Measurements from ENCODE around the gene AGPAT4.
A peak's percentile ranks its signal among the peaks of the same experiment; 100 is the strongest.

The AGPAT4 gene

DNA sequence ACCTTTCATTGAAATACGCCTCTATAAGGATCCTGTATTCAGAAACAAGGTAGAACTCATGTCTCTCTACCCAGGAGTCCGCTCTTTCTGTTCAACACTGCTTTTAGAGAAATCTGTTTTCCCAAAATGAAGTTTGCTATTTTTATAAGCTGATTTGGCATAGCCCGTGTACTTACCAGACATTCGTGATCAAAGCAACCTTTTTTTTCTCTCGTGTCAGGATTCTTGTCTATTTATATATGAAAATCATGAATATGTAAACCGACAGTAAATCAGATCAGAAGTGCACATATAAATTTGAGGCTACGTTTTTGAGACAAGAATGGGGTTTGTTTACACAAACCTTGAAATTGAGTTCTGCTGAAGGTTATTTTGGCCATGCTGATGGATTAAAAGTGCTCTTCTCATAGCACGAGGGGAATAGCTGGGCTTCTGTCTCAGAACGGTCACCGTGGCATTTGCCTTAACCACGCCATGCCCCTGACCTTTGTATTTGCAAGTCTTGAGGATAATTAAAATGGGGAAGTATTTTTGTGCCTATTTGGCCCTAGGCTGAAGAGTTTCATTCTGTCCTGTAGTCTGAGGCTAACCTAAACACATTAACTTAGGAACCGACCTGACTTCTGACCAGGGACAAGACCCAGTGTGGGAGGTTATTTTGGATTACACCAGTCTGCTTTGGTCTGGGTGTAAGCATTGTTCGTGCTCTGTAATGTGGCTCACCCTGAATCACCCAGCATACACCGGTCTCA lies 163.7 kb downstream of the AGPAT4 start:
- DNase-seq (ENCODE audit: low spot score), result no peak

DNA sequence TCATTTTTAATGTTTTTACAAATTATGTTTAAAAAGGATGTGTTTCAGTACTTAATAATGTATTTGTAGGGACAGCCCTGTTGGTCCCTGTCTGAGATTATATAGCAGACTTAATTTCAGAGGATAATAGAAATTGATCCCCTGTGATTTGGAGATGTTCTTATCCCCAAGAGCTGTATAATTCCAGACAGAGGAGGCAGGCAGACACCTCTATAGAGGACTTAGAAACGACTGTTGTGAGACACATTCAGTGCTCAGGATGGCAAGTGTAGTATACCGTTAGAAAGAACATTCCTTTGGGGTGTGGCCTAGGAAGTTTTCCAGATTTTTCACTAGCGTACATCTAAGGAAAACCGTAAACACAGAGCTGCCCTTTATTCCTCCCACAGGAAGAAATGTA lies 164.5 kb downstream of the AGPAT4 start:
- no peak for DNase-seq (ENCODE audit: low spot score)

DNA sequence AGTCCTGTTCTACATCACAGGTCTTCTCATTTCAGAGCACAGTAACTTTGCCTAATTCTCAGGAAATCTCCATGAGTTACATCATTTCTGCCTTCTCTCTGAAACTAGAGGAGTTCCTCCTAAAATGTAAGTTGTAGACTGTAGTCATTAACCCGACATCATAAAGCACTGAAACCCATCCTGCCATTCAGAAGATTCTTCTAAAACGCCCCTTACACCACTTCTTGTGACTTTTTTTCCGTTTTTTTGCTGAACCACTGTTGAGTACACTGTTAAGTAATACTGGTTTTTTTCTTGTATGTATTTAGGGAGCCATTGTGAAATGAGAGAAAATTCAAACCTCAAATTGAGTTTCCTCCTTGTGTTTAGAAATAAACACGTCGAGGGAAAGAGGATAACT lies 164.9 kb downstream of the AGPAT4 start:
- no peak for DNase-seq (ENCODE audit: low spot score)

DNA sequence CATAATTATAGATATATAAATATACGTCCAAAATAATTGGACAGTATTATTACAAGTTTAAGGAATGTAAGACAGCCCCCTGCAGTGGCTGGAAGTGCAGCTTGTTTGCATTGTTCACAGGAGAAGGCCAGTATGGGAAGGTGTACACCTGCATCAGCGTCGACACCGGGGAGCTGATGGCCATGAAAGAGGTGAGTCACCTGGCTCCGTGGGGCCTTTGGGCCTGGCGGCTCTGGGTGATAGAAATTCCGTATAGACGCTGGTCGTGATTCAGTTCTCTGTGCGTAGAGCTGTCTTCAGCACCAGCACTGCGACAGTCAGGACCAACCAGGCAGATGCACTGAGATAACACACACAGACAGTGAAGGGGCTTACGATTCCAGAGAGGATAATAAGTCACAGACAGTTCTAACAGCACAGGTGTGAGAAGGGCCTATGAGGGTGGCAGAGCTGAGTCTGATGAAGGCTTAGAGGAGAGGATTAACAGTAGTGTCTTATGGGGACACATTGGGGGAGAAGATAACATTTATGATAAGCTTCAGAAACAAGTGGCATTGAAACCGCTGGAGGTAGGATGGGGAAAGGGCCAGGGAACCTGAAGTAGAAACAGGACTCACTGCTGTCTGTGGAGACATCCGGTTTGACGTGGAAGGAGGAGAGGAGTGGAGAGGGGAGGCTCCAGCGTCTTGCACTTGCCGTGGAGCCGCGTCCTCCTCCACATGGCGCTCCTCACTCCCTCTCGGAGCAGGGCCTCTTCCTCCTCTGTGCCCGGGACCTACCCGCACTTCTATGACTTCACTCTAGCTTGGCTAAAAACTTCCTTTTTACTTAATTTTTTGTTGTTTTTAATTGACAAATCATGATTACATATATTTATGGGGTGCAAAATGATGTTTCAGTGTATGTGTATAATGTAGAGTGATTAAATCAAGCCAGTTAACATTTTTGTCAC lies 165.8 kb downstream of the AGPAT4 start:
- no peak for DNase-seq (ENCODE audit: low spot score)

DNA sequence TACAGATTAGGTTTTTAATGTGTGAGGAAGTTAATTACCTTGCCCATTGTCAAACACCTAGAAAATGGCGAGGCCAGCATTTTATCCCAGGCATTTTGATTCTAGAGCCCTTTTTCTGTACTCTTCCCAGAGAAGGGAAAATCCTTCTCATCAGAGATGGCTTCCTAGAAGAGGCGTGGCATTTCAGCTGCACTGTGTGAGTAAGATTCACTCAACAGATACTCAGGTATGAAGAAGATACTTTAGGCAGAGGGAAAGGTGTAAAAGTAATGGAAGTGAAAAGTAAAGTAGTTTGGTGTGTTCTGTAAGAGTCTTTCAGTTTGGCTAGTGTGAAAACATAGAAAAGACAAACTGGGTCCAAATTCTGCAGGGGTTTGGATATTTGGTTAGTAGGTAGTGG lies 168.5 kb downstream of the AGPAT4 start:
- DNase-seq (ENCODE audit: low spot score), result no peak

DNA sequence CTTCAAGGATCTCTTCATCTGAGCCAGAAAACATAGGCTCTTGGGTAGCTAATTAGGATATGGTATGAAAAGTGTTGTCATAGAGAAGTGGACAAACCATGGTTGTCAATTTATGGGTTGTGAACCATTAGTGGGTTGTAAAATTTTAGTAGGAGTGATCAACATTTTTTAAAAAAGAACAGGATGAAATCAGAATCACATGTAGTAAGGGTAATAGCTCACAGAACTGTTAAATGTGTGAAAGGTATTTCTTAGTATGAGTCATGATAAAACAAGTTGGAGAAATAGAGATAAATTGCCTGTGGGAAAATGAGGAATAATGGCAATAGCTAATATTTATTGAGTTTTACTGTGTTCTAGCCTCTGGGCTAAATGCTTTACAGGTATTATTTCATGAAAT lies 168.9 kb downstream of the AGPAT4 start:
- DNase-seq (ENCODE audit: low spot score), result no peak

DNA sequence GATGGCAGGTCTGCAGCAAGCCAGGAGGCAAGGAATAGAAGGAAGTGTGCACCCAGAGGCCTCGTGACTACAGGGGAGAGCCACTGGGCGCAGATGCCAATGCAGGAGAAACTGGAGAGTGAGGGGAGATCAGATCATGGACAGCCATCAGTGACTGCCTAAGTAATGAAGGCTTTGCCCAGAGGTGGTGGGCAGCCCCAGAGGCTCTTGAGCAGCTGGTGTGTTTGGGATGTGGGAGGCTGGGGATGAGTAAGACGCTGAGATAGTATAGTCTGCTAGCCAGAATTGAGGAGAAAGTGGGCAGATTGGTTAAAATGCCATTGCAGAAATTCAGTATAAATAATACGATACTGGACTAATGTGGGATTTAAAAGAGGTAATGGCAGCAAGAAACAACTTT lies 170.4 kb downstream of the AGPAT4 start:
- no peak for DNase-seq (ENCODE audit: low spot score)

DNA sequence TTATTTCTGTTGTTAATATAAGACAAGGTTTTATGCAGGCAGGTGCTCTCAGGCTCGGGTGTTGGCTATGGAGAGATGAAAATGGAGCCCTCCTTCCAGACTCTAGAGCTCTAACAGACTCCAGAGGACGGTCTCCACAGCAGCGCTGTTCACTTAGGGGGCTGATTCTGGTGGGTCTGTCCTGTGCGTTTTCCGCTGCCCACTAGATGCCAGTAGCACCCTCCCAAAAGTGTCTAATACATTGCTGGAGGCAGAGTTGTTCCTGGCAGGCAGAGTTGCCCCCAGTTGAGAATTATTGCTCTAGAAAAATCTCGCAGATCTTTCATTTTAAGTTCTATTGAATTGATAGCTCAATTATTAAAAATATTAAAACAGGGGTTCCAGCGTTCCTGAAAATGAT lies 172.3 kb downstream of the AGPAT4 start:
- DNase-seq (ENCODE audit: low spot score), result peak; percentile 24

DNA sequence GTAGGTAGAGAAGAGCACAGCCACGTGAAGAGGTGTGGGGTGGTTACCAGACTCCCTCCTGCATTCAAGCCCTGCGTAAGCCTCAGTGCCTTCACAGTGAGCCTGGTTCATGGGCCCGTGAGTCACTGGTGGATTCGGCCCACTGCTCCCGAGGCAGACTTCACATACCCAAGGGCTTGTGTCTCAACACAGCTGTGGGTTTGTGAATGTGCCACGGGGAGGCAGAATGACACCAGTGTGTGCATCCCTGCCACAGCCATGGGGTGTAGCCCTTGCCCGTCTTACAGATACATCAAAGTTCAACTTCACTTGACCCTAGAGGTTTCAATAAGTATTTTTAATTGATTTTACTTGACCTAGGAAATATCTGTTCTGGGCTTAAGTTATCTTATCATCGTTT lies 173.8 kb downstream of the AGPAT4 start:
- peak; percentile 25 for DNase-seq (ENCODE audit: low spot score)

DNA sequence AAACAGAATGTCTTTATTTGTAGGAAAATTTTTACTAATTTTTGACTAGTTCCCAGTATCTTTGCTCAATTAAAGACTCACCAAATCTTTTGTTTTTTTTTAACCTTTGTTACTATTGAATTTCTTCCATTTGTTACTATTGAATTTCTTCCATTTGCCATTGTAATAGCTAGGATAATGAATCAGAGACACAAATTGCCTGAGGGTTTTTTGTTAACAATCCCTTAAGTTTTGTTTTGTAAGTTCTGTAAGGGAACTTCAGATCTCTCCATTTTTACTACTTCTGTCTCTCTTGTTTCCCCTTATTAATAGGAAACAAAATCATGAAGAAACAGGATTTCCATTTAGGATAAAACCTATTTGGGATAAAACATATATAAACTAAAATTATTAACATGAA lies 177.9 kb downstream of the AGPAT4 start:
- DNase-seq (ENCODE audit: low spot score), result no peak

DNA sequence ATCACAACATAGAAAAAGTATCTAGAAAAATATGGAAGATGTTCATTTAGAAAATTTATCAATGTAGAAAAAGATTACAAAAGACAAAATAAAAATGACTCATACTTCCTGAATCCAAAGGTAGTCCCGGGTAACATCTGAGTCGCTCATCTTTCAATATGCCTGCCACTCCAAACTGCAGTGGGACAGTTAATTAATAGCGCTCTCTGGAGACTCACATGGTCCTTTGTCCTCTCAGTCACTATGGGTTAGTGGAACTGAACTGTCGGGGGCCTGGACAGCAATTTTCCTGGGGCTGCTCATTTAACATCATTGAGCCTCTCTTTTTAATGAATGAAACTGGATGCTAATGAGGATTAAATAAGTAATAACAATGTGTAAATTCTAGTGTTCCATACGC lies 178.9 kb downstream of the AGPAT4 start:
- no peak for DNase-seq (ENCODE audit: low spot score)

DNA sequence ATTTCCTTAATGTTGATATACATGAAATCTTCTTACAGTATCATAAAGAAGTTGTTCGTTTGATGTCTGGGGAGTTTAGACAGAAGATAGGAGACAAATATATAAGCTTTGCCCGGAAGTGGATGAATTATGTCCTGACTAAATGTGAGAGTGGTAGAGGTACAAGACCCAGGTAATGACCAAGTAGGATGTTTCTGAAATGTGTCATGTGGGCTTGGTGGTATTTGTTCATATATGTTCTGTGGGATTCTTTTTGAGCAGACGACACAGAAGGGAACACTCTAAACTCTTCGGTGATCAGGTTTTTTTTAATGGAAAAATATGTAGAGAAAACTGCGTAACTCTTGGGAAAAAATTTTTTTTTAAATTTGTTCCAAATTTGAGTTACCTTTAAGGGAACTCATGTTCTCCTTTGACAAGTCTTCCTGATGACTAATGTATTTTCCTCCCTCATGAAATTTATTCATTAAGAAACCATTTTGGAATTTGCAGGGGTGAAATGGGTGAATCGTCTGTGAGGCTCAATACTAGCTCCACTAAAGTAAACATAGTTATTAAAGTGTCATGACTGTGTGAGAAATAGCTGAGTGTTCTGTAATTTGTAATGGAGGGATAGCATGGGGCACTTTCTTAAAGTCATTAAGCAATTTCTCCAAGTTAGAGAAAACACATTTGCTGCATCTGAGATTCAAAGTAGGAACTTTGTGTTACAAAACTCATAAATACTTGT lies 181.7 kb downstream of the AGPAT4 start:
- no peak for DNase-seq (ENCODE audit: low spot score)

DNA sequence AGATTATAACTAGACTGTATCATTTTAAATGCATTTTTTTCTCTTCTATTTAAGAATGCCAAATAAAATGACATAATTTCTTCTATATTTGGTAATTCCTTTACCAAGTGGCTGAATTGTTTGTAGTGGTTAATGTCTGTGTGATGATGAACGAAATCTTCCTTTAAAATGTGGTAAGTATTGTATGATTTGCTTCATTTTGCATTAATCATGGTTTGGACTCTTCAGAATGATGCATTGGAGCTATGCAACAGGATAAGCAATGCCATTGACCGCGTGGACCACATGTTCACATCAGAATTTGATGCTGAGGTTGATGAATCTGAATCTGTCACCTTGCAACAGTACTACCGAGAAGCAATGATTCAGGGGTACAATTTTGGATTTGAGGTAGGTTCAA lies 182.7 kb downstream of the AGPAT4 start:
- no peak for DNase-seq (ENCODE audit: low spot score)

DNA sequence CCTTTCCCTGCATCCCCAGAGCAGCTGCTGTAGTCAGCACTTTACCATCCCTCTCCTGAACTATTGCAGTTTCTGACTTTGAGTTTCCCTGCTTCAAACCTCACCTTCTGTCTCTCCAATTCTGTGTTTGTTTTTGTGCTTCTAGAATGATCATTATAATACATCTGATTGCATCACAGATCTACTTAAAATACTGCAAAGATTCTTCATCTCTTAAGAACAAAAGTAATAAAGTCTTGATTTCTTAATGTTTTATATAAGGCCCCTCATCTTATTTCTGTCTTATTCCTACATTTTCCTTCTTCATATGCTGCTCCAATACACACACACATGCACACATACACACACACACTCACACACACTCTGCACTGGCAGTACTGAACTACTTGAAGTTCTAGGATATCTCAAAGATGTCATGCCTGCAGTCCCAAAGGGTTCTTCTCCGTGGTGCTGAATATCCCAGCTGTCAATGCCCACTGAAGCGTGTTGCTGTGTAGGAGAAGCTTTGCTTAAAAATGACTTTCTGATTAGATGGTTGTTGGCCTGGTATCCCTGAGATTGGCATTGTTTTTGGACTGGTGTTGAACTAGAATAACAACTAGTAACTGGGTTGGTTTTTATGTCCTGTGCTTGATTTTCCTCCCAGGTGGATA lies 185.1 kb downstream of the AGPAT4 start:
- DNase-seq (ENCODE audit: low spot score), result no peak

DNA sequence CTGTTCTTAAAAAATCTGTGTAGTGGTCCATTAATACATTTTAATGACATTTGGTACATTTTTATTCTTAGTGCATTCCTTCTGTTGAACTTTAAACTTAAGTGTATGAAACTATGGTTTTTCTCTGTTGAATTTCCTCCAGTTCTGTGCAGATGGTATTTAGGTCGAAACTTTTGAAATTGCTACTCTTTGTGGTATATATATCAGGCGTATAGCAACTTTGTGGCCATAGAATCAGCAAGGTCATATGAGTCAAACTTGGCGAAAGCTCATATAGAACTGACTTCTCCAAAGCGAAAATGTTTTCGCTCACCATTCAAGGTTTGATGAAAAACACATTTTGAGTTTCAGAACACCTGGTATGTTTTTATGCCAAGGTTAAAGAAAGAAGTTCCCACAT lies 188.6 kb downstream of the AGPAT4 start:
- DNase-seq (ENCODE audit: low spot score), result no peak

DNA sequence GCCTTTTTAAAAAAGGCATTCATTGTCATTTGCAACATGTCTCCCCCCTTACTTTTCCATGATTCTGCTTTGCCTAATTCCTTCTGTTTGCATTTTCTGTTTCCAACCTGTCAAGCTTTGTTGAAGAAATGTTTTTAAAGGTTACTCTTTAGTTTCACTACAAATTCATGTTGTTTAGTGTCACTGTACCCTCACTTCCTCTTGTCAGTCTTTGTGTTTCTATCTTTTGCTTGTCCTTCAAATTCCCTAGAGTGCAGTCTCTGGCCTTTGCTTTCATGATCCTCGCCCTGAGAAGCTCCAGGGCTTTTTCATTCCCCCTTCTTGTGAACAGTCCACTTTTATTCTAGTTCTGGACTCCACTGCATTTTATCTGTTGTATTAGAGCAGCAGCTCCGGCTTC lies 191.6 kb downstream of the AGPAT4 start:
- DNase-seq (ENCODE audit: low spot score), result no peak

DNA sequence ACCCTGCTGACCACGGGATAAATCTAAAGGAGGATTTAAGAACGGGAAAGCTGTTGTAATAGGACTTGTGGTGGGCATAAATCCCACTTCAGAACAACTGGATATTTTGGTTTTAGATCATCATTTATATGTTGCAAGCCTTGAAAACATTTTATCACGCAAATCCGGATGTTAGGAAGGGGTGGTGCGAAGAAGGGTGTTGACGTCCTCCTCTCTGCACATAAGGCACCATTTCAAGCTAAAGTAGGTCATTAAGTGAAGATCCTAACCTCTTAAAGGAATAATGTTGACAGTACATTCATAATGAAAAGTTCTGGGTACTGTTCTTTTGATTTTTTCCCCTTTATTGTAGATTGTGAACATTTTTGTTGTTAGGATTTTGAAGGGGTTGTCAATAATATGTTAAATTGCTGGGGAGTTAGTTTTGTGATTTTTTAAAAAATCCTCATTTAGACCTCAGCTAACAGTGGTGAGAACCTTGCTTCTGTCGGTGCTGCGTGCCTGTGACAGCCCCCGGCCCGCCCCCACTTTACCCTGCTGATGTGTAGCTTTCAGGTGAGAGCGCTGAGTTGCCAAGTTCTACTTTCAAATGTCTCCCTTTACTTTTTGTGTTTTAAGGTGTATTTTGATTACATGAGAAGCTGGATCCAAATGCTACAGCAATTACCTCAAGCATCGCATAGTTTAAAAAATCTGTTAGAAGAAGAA lies 193.4 kb downstream of the AGPAT4 start:
- DNase-seq (ENCODE audit: low spot score), result no peak
